Heart left ventricle (tissue), 13 donors: ENCODE results near the gene CDCP1.

Source experiments
- POLR2A ChIP-seq, 2 donors: fragments of 450-650 bp; IDR thresholded peaks; one replicate each; pipeline ENCODE4 v1.6.1; 2017; ENCODE audit warnings: antibody characterized with exemption in 2 of 2, mild to moderate bottlenecking in 2 of 2, moderate library complexity in 2 of 2
- TF ChIP-seq, protein P1 (sequence below), 12 donors: fragments of 200-600 bp; sonication (generic) in 4 of 12; IDR thresholded peaks; one replicate each; pipeline versions ENCODE4 v1.5.0 to v1.8.0; 2018 to 2022; ENCODE audit warnings: antibody characterized with exemption in 12 of 12, mild to moderate bottlenecking in 5 of 12
- donor health status: ischemic (EF 13 %, LVEDD 7.1; RV severe dilation, severe dysfunction).
- donor health status: DM: no; HTN: yes; CAD: no.
- donor health status: DM: no; HTN: no; CAD: no.
- donor health status: ischemic (EF 25% LVEDD 6.9; RV normal size, moderate dysfunction).
- donor health status: ischemic (EF 25% LVEDD 5.7; RV mildly dilated, moderate dysfunction).
- donor health status: ischemic (EF 35%, LVEDD 5.7; RV mildly dilated, moderate dysfunction).
- donor health status: nonischemic (EF 11% LVEDD 7.7; RV severe dilation, severe dysfunction).
- donor health status: DM: yes; HTN: yes; CAD: no.
- donor health status: PGD.
- donor health status: ischemic (EF 29% LVEDD 5.4; RV normal size, mild dysfunction).
- donor health status: nonischemic (EF 23%, LVEDD 6.1; RV moderate dilation, normal function).

DNA sequence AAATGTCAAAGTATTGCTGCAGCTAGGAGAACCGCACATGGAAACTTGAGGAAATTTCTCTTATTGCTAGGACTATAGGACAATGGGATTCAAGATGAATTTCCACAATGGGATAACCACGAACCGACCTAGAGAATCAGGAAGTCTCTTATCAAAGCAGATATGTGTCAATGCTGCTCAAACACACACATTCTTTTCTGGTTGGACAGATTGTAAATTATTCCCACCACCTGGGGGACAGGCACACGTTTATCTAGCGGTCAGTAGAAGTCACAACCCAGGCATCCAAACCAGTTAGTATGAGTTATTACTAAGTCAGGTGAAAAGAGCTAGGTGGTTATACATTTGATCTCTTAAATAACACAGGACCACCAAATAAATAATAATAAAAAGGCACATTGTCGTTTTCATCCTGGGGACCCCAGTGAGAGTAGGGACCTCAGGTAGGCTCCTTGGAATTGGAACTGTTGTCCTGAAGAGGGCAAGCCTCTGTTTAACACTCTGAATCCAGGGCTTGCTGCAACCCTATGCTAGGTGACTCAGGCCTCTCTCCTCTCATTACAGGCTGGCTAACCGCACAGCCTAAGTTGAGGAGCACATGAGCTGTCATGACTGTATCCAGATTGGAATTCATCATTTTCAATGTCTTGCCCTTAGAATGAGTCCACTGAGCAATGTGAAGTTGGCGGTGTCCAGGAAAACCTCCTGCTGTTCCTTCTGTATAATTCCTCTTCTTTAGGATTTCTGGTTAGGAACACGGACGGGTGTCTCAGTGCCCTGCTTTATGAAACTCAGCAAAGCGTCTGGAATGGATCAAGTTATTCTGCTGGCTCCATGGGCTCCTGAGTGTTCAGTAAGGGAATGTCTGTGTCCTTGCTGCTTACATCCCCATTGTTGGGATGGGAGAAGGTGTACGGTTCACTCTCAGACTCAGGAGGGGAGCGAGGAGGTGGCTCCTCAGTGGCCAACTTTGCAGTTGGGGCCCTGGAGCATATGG lies 61.1 kb downstream of the CDCP1 start:
- no peak for TF ChIP-seq POLR2A (IDR thresholded peaks at IDR 0.05)
- TF ChIP-seq, protein P1, sequence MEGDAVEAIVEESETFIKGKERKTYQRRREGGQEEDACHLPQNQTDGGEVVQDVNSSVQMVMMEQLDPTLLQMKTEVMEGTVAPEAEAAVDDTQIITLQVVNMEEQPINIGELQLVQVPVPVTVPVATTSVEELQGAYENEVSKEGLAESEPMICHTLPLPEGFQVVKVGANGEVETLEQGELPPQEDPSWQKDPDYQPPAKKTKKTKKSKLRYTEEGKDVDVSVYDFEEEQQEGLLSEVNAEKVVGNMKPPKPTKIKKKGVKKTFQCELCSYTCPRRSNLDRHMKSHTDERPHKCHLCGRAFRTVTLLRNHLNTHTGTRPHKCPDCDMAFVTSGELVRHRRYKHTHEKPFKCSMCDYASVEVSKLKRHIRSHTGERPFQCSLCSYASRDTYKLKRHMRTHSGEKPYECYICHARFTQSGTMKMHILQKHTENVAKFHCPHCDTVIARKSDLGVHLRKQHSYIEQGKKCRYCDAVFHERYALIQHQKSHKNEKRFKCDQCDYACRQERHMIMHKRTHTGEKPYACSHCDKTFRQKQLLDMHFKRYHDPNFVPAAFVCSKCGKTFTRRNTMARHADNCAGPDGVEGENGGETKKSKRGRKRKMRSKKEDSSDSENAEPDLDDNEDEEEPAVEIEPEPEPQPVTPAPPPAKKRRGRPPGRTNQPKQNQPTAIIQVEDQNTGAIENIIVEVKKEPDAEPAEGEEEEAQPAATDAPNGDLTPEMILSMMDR (IDR thresholded peaks at IDR 0.05) = no peak
